ENCODE results near the gene FSIP1. TPM values are rescaled to one million over a fixed set of nuclear protein-coding genes. Genes with fewer than 3 reads are reported as not detected.

Gene FSIP1
- total RNA-seq, 4 donors from 2014 or later = 0.17 TPM; not detected in 3

- WGBS, 2 donors = 67 to 71% methylated on average over 6 of the region's 6 CpGs
- H3K4me3 ChIP-seq (ENCODE audit: low read depth, poor library complexity, severe bottlenecking) = no peak overlapping the region
- intact Hi-C loops (cut with DNase I; ENCODE audit: low total_unique reads) = loop anchor here (10.0 kb wide), 1 partner anchor 876 kb away; no protein-coding TSS in a partner anchor
- no peak for DNase-seq (ENCODE audit: low spot score in 2 of 2)
- no peak for TF ChIP-seq POLR2A (IDR thresholded peaks at IDR 0.05)
- TF ChIP-seq, protein P1, sequence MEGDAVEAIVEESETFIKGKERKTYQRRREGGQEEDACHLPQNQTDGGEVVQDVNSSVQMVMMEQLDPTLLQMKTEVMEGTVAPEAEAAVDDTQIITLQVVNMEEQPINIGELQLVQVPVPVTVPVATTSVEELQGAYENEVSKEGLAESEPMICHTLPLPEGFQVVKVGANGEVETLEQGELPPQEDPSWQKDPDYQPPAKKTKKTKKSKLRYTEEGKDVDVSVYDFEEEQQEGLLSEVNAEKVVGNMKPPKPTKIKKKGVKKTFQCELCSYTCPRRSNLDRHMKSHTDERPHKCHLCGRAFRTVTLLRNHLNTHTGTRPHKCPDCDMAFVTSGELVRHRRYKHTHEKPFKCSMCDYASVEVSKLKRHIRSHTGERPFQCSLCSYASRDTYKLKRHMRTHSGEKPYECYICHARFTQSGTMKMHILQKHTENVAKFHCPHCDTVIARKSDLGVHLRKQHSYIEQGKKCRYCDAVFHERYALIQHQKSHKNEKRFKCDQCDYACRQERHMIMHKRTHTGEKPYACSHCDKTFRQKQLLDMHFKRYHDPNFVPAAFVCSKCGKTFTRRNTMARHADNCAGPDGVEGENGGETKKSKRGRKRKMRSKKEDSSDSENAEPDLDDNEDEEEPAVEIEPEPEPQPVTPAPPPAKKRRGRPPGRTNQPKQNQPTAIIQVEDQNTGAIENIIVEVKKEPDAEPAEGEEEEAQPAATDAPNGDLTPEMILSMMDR (IDR thresholded peaks at IDR 0.05) = no peak
Observed at GRCh38 chr15:39720621-39721611, 61.7 kb downstream of the FSIP1 start.

GRCh38 chr15:39720081-39720480 is 62.6 kb downstream of the FSIP1 start:
- no peak overlapping the region for H3K4me3 ChIP-seq (ENCODE audit: low read depth, poor library complexity, severe bottlenecking)
- intact Hi-C loops (cut with DNase I; ENCODE audit: low total_unique reads) = loop anchor here (10.0 kb wide), 1 partner anchor 875 kb away; no protein-coding TSS in a partner anchor
- TF ChIP-seq POLR2A (IDR thresholded peaks at IDR 0.05) = no peak
- no peak for DNase-seq (ENCODE audit: low spot score in 2 of 2)

GRCh38 chr15:39719109-39719508 is 63.5 kb downstream of the FSIP1 start:
- no peak for DNase-seq (ENCODE audit: low spot score in 2 of 2)
- 62 to 74% methylated on average over 1 of the region's 1 CpG for WGBS, 2 donors
- intact Hi-C loops (cut with DNase I; ENCODE audit: low total_unique reads) = no loop called here
- TF ChIP-seq, protein P1 (IDR thresholded peaks at IDR 0.05) = no peak
- TF ChIP-seq POLR2A (IDR thresholded peaks at IDR 0.05) = no peak
- H3K4me3 ChIP-seq (ENCODE audit: low read depth, poor library complexity, severe bottlenecking) = no peak overlapping the region

DNA sequence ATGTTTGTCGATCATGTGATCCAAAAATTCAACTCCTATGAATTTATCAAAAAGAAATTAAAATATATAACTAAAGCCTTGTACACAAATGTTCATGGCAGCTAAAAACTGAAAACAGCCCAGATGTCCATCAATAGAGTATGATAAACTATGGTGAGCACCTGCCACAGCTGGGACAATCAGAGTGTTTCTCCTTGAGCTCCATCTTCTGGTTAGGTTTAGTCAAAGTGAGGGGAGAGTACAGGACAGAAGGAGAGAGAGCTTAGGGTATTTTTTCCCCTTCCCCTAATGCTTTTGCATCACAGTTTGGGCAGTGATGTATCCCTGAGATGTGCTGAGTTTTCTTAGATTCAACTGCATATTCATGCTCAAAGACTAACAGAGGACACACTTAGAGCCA is 65.5 kb downstream of the FSIP1 start:
- intact Hi-C loops (cut with DNase I; ENCODE audit: low total_unique reads) = no loop called here
- TF ChIP-seq POLR2A (IDR thresholded peaks at IDR 0.05) = no peak
- TF ChIP-seq, protein P1 (IDR thresholded peaks at IDR 0.05) = no peak
- no peak for DNase-seq (ENCODE audit: low spot score in 2 of 2)
- no peak overlapping the region for H3K4me3 ChIP-seq (ENCODE audit: low read depth, poor library complexity, severe bottlenecking)
- 100% methylated on average over 1 of the region's 1 CpG for WGBS, 2 donors

DNA sequence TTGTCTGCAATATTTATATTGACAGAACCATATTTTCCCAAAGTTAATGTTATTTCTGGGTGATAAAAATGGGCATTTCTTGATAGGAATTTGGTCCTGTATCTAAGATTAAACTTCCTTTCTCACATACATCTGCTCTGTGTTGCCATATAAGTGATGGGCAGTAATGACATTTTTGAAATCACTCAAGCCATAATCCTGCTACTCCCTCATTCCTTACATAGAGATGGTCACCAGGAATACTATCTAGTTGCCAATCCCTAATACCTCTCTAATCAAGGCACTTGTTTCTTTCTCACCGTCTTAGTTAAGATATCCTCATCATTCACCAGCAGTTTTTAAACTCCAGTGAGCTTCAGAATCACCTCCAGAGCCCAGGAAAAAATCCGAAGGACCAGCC is 68.4 kb downstream of the FSIP1 start:
- WGBS, 2 donors = 90 to 93% methylated on average over 2 of the region's 2 CpGs
- intact Hi-C loops (cut with DNase I; ENCODE audit: low total_unique reads) = no loop called here

GRCh38 chr15:39713846-39714245 is 68.8 kb downstream of the FSIP1 start:
- DNase-seq (ENCODE audit: low spot score in 2 of 2) = no peak
- intact Hi-C loops (cut with DNase I; ENCODE audit: low total_unique reads) = no loop called here
- no peak for TF ChIP-seq POLR2A (IDR thresholded peaks at IDR 0.05)
- TF ChIP-seq, protein P1 (IDR thresholded peaks at IDR 0.05) = no peak
- 59 to 64% methylated on average over 1 of the region's 1 CpG for WGBS, 2 donors
- no peak overlapping the region for H3K4me3 ChIP-seq (ENCODE audit: low read depth, poor library complexity, severe bottlenecking)

More for the DNA sequence above, 68.4 kb downstream of the FSIP1 start:
- no peak overlapping the region for H3K4me3 ChIP-seq (ENCODE audit: low read depth, poor library complexity, severe bottlenecking)
- DNase-seq (ENCODE audit: low spot score in 2 of 2) = no peak
- no peak for TF ChIP-seq POLR2A (IDR thresholded peaks at IDR 0.05)
- TF ChIP-seq, protein P1 (IDR thresholded peaks at IDR 0.05) = no peak

Data from lower leg skin (tissue), 4 donors.